AG09309 (cell line): ENCODE results near the gene TRPM3.

ENCODE experiments used
- DNase-seq: peaks from one replicate; pipeline ENCODE4 v3.0.0-alpha.2; 2010; ENCODE audit warnings: low read depth
- H3K4me3 ChIP-seq: 2 replicates; pipeline ENCODE4 v1.5.1; 2011; ENCODE audit warnings: mild to moderate bottlenecking, low read depth, low read length, moderate library complexity; ENCODE audit not compliant: control insufficient read depth
- CTCF ChIP-seq: IDR thresholded peaks from 2 replicates; pipeline ENCODE4 v1.5.1; 2011; ENCODE audit warnings: mild to moderate bottlenecking, low read depth, low read length, inconsistent platforms; ENCODE audit not compliant: insufficient read depth, control insufficient read depth; ENCODE audit errors: missing control alignments

TRPM3 gene

GRCh38 chr9:71122421-71122820 is 1.0 kb upstream of the TRPM3 start:
- no peak overlapping the region for H3K4me3 ChIP-seq
- no peak for TF ChIP-seq CTCF
- no peak for DNase-seq

- DNase-seq: no peak
- no peak for TF ChIP-seq CTCF
- no peak overlapping the region for H3K4me3 ChIP-seq
These were observed 528 bp upstream of the TRPM3 start for GRCh38 chr9:71122022-71122275.

GRCh38 chr9:71120501-71121247 is 747 bp downstream of the TRPM3 start:
- no peak for DNase-seq
- H3K4me3 ChIP-seq: no peak overlapping the region
- no peak for TF ChIP-seq CTCF

- no peak for DNase-seq
- no peak for TF ChIP-seq CTCF
- no peak overlapping the region for H3K4me3 ChIP-seq
These were observed 1.7 kb downstream of the TRPM3 start for GRCh38 chr9:71119746-71120145.

GRCh38 chr9:71118324-71118723 is 3.1 kb downstream of the TRPM3 start:
- no peak for TF ChIP-seq CTCF
- H3K4me3 ChIP-seq: no peak overlapping the region
- DNase-seq: no peak

- DNase-seq: no peak
- no peak for TF ChIP-seq CTCF
These were observed 5.9 kb downstream of the TRPM3 start for GRCh38 chr9:71115448-71115975.

More at GRCh38 chr9:71115448-71115975, 5.9 kb downstream of the TRPM3 start:
- H3K4me3 ChIP-seq: no peak overlapping the region
